Activated CD8-positive, alpha-beta T cell treated with anti-CD3 and anti-CD28 coated beads for 36 hours (primary cell): ENCODE measurements around the gene RAPGEF1. TPM values are rescaled to one million over a fixed set of nuclear protein-coding genes. Genes with fewer than 3 reads are reported as not detected.

ENCODE experiments used
- ATAC-seq: fragments of 200-7000 bp; cut with Tn5 transposase; one replicate; pipeline ENCODE4 v1.10.0; 2021; ENCODE audit warnings: mild to moderate bottlenecking, moderate library complexity
- CTCF ChIA-PET: fragments of 350-600 bp; sonication (Branson Sonifier 250); formaldehyde crosslinking; loops from one replicate; lab custom pipeline; 2021; ENCODE audit warnings: antibody characterized with exemption; lab: Charles Lee
- POLR2A ChIA-PET: fragments of 350-600 bp; sonication (Branson Sonifier 250); formaldehyde crosslinking; loops from one replicate; lab custom pipeline; 2021; ENCODE audit warnings: antibody characterized with exemption; lab: Charles Lee
- DNase-seq: peaks from one replicate; pipeline ENCODE4 v3.0.0-alpha.2; 2020
- H3K27ac Mint-ChIP-seq: one replicate; pipeline ENCODE4 v1.8.0; 2021; ENCODE audit warnings: mild to moderate bottlenecking, mixed read lengths
- H3K27me3 Mint-ChIP-seq: one replicate; pipeline ENCODE4 v1.8.0; 2021; ENCODE audit warnings: mixed read lengths
- H3K36me3 Mint-ChIP-seq: one replicate; pipeline ENCODE4 v1.8.0; 2021; ENCODE audit warnings: low read depth, mixed read lengths
- H3K4me1 Mint-ChIP-seq: one replicate; pipeline ENCODE4 v1.8.0; 2021; ENCODE audit warnings: low read depth, mixed read lengths
- H3K4me3 Mint-ChIP-seq: one replicate; pipeline ENCODE4 v1.8.0; 2021; ENCODE audit warnings: mild to moderate bottlenecking, moderate library complexity, mixed read lengths
- H3K9me3 Mint-ChIP-seq: one replicate; pipeline ENCODE4 v1.8.0; 2021; ENCODE audit warnings: mixed read lengths
- intact Hi-C: fragments of 100-400 bp; cut with micrococcal nuclease; formaldehyde crosslinking; loops from one replicate; pipeline ENCODE4 v1.10.0; 2022
- total RNA-seq, 2 experiments: library from RNA; stranded (reverse); gene quantifications; one replicate each; pipeline ENCODE4 v1.2.3, GENCODE V29; 2021
- TF ChIP-seq, protein P1 (sequence below): fragments of 200-600 bp; IDR thresholded peaks from one replicate; pipeline ENCODE4 v1.8.0; 2022; ENCODE audit warnings: antibody characterized with exemption, mild to moderate bottlenecking

RAPGEF1 gene
- total RNA-seq, 2 experiments from 2014 or later = 84.5 to 85.2 TPM

DNA sequence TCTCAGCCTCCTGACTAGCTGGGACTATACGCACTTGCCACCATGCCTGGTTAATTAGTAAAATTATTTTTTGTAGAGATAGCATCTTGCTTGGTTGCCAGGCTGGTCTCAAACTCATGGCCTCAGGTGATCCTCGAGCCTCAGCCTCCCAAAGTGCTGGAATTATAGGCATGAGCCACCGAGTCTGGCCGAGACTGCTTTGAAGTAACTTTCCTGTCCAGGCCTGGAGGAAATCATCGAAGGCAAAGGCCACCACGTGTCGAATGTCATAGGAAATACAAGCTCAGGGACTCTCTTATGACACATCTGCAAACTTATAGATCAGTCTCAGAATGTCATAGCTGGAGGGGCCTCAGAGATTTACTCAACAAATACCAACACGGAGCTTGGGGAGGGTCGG lies 25.1 kb downstream of the RAPGEF1 start:
- Mint-ChIP-seq H3K36me3 (peaks cover 12% of the 10 kb centered on the region), H3K27me3 (no peaks in the 10 kb centered on the region), H3K4me3 (no peak overlapping the region), H3K27ac (peak overlapping the region; percentile 60), H3K9me3 (no peaks in the 10 kb centered on the region), H3K4me1 (peaks cover 60% of the 10 kb centered on the region)
- TF ChIP-seq, protein P1, sequence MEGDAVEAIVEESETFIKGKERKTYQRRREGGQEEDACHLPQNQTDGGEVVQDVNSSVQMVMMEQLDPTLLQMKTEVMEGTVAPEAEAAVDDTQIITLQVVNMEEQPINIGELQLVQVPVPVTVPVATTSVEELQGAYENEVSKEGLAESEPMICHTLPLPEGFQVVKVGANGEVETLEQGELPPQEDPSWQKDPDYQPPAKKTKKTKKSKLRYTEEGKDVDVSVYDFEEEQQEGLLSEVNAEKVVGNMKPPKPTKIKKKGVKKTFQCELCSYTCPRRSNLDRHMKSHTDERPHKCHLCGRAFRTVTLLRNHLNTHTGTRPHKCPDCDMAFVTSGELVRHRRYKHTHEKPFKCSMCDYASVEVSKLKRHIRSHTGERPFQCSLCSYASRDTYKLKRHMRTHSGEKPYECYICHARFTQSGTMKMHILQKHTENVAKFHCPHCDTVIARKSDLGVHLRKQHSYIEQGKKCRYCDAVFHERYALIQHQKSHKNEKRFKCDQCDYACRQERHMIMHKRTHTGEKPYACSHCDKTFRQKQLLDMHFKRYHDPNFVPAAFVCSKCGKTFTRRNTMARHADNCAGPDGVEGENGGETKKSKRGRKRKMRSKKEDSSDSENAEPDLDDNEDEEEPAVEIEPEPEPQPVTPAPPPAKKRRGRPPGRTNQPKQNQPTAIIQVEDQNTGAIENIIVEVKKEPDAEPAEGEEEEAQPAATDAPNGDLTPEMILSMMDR = no peak
- POLR2A ChIA-PET = interaction anchor here (0.8 to 15.1 kb wide), 3 partner anchors 10 to 129 kb away, joined by 3 to 119 read pairs (median 3); no protein-coding TSS in a partner anchor
- no peak for ATAC-seq
- CTCF ChIA-PET = interaction anchor here (1.1 to 1.3 kb wide), 3 partner anchors 16 to 123 kb away, joined by 3 to 4 read pairs (median 3); partner anchors contain the start of gene RAPGEF1
- intact Hi-C loops = no loop called here
- DNase-seq = no peak

DNA sequence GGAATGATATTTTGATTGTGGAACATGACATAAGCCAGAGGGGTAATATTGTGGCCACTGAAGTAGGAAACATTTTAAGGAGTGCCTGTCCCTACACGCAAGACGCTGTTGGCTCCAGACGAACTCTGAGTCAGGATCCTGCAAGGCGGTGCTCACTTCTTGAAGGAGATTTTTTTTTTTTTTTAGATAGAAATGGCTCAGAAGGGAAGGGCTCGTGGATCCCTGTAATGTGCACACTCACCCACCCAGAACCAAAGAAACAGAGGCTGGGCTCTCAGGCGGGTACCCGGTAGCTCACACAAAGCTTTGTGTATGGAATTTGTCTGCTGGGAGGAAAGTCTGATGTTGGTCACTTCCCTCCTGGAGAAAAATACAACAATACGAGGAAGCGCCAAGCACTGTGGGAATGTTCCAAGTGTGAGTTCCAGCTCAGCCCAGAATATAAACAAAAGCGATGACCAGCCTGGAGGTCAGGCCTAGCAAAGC lies 25.7 kb downstream of the RAPGEF1 start:
- ChIA-PET POLR2A (interaction anchor here (0.7 to 15.1 kb wide), 3 partner anchors 11 to 17 kb away, joined by 3 to 119 read pairs (median 3); no protein-coding TSS in a partner anchor), CTCF (interaction anchor here (1.1 to 1.3 kb wide), 3 partner anchors 17 to 123 kb away, joined by 3 to 4 read pairs (median 3); partner anchors contain the start of gene RAPGEF1)
- Mint-ChIP-seq H3K4me3 (no peak overlapping the region), H3K36me3 (peaks cover 12% of the 10 kb centered on the region), H3K27ac (no peak overlapping the region), H3K27me3 (no peaks in the 10 kb centered on the region), H3K9me3 (no peaks in the 10 kb centered on the region), H3K4me1 (peaks cover 62% of the 10 kb centered on the region)
- intact Hi-C loops = no loop called here
- ATAC-seq (no peak), DNase-seq (no peak)
- TF ChIP-seq, protein P1 = no peak

DNA sequence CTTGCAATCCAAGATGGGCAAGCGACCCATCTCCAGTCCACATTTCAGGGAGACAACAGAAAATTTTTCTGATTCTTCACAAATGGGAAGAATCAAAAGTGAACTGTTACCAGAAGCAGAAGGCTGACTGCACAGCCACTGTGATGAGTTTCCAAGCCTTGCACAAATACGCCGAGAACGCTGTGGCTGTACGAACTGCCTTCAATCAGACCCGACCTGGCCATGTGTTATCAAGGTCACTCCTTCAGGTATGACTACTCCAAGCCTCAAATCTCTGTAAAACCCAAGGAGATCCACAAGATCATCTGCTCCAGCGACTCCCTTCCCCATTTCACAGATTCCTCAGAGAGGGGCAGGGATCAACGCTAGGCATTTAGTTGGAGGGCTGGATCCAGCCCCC lies 26.9 kb downstream of the RAPGEF1 start:
- Mint-ChIP-seq H3K9me3 (no peaks in the 10 kb centered on the region), H3K27ac (peak overlapping the region; percentile 4), H3K36me3 (peaks cover 13% of the 10 kb centered on the region), H3K4me1 (peaks cover 59% of the 10 kb centered on the region), H3K27me3 (no peaks in the 10 kb centered on the region), H3K4me3 (no peak overlapping the region)
- ATAC-seq = no peak
- ChIA-PET POLR2A (interaction anchor here (0.7 to 15.1 kb wide), 3 partner anchors 18 to 43 kb away, joined by 3 to 119 read pairs (median 4); no protein-coding TSS in a partner anchor), CTCF (interaction anchor here (1.3 kb wide), 1 partner anchor 14 kb away, joined by 4 read pairs; no protein-coding TSS in a partner anchor)
- DNase-seq = no peak
- intact Hi-C loops = no loop called here
- TF ChIP-seq, protein P1 = no peak

DNA sequence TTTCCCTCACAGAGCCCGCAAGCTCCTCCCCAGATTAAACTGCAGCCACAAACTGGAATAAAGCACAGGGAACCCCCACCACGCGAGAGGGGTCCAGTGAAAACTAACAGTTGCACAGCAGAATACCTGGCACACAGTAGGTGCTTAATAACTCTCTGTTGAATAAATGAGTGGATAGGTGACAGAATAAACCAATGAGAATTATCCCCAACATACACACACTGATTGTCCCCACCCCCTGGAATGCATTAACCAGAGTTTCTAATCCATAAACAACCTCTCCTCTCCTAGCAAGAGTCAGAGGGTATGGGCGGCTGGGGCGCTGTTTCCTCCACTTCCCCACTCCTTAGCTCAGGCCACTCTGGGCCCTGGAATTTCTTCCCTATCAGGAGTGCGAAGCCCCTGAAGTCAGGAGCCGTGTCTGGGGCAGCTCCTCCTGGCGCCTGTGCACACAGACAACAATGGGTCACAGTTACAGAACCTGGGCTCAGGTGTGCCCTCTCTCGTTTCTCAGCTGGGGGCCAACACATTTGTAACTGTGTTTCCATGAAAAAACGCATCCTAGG lies 27.6 kb downstream of the RAPGEF1 start:
- no peak overlapping the region for H3K27ac Mint-ChIP-seq

More for the DNA sequence above, 27.6 kb downstream of the RAPGEF1 start:
- Mint-ChIP-seq H3K36me3 (peaks cover 16% of the 10 kb centered on the region), H3K4me3 (no peak overlapping the region), H3K9me3 (no peaks in the 10 kb centered on the region), H3K27me3 (no peaks in the 10 kb centered on the region), H3K4me1 (peaks cover 61% of the 10 kb centered on the region)
- intact Hi-C loops = no loop called here
- DNase-seq = no peak
- TF ChIP-seq, protein P1 = no peak
- ChIA-PET CTCF (interaction anchor here (1.2 to 1.6 kb wide), 3 partner anchors 10 to 120 kb away, joined by 3 to 4 read pairs (median 4); no protein-coding TSS in a partner anchor), POLR2A (interaction anchor here (0.7 to 15.1 kb wide), 4 partner anchors 16 to 43 kb away, joined by 3 to 119 read pairs (median 4); no protein-coding TSS in a partner anchor)
- no peak for ATAC-seq
